GM23338 (cell line): ENCODE measurements around the gene TSC22D1. TPM values are rescaled to one million over a fixed set of nuclear protein-coding genes. Genes with fewer than 3 reads are reported as not detected.

Source experiments
- ATAC-seq: fragments of 200-7000 bp; cut with Tn5 transposase; 3 replicates; pipeline ENCODE4 v1.9.1; 2020
- DNase-seq: peaks from one replicate; pipeline ENCODE4 v3.0.0-alpha.2; 2015; ENCODE audit warnings: low spot score
- H2AFZ ChIP-seq: fragments of 200-600 bp; sonication (generic); 2 replicates; pipeline ENCODE4 v1.8.0; 2016; ENCODE audit warnings: antibody characterized with exemption, mild to moderate bottlenecking, moderate library complexity
- H3F3A ChIP-seq: fragments of 200-600 bp; sonication (generic); replicated peaks from 2 replicates; pipeline ENCODE4 v1.8.0; 2017; ENCODE audit warnings: antibody characterized with exemption, mixed run types, low read depth
- H3K27ac ChIP-seq: fragments of 200-600 bp; sonication (generic); 2 replicates; pipeline ENCODE4 v1.6.1; 2016; ENCODE audit warnings: low read depth
- H3K27me3 ChIP-seq: fragments of 200-600 bp; sonication (generic); 2 replicates; pipeline ENCODE4 v1.8.0; 2016; ENCODE audit warnings: mild to moderate bottlenecking, mixed run types, moderate library complexity; ENCODE audit not compliant: insufficient read depth
- H3K36me3 ChIP-seq: fragments of 200-600 bp; sonication (generic); 2 replicates; pipeline ENCODE4 v1.8.0; 2016; ENCODE audit warnings: mild to moderate bottlenecking; ENCODE audit not compliant: insufficient read depth
- H3K4me1 ChIP-seq: fragments of 200-600 bp; sonication (generic); 2 replicates; pipeline ENCODE4 v1.8.0; 2016; ENCODE audit warnings: mild to moderate bottlenecking, moderate library complexity; ENCODE audit not compliant: insufficient read depth
- H3K4me2 ChIP-seq: fragments of 200-600 bp; sonication (generic); 2 replicates; pipeline ENCODE4 v1.7.1; 2017; ENCODE audit warnings: mixed run types
- H3K4me3 ChIP-seq: fragments of 200-600 bp; sonication (generic); 2 replicates; pipeline ENCODE4 v1.6.1; 2016; ENCODE audit warnings: mixed run types
- H3K79me2 ChIP-seq: fragments of 200-600 bp; sonication (generic); replicated peaks from 2 replicates; pipeline ENCODE4 v1.8.0; 2017; ENCODE audit warnings: mild to moderate bottlenecking; ENCODE audit not compliant: insufficient read depth
- H3K9me2 ChIP-seq: fragments of 200-600 bp; sonication (generic); 2 replicates; pipeline ENCODE4 v1.8.0; 2017; ENCODE audit not compliant: insufficient read depth
- H4K20me1 ChIP-seq: fragments of 200-600 bp; sonication (generic); replicated peaks from 2 replicates; pipeline ENCODE4 v1.8.0; 2017; ENCODE audit warnings: mild to moderate bottlenecking; ENCODE audit not compliant: insufficient read depth
- H3K27ac Mint-ChIP-seq: 2 replicates; pipeline ENCODE4 v1.8.0; 2020; ENCODE audit warnings: inconsistent platforms, mild to moderate bottlenecking, moderate library complexity, mixed read lengths
- H3K27me3 Mint-ChIP-seq: 3 replicates; pipeline ENCODE4 v1.8.0; 2022; ENCODE audit warnings: low read depth, mild to moderate bottlenecking, moderate library complexity, mixed read lengths, inconsistent platforms; ENCODE audit not compliant: insufficient read depth, poor library complexity
- H3K36me3 Mint-ChIP-seq: 3 replicates; pipeline ENCODE4 v1.8.0; 2021; ENCODE audit warnings: low read depth, mild to moderate bottlenecking, inconsistent platforms, moderate library complexity, mixed read lengths
- H3K4me1 Mint-ChIP-seq: 3 replicates; pipeline ENCODE4 v1.8.0; 2020; ENCODE audit warnings: mild to moderate bottlenecking, inconsistent platforms, mixed read lengths
- H3K4me3 Mint-ChIP-seq: 3 replicates; pipeline ENCODE4 v1.8.0; 2021; ENCODE audit warnings: moderate library complexity, mild to moderate bottlenecking, inconsistent platforms, mixed read lengths
- H3K9me3 Mint-ChIP-seq: 3 replicates; pipeline ENCODE4 v1.8.0; 2020; ENCODE audit warnings: moderate library complexity, mild to moderate bottlenecking, inconsistent platforms, mixed read lengths
- EZH2 ChIP-seq: fragments of 200-600 bp; sonication (generic); IDR thresholded peaks from one replicate; pipeline ENCODE4 v1.8.0; 2017; ENCODE audit warnings: antibody characterized with exemption, mild to moderate bottlenecking, low read depth; ENCODE audit not compliant: unreplicated experiment
- JUNB ChIP-seq: IDR thresholded peaks from one replicate; pipeline ENCODE4 v1.6.1; 2016; ENCODE audit warnings: antibody characterized with exemption; ENCODE audit not compliant: unreplicated experiment
- NANOG ChIP-seq: IDR thresholded peaks from 2 replicates; pipeline ENCODE4 v1.6.1; 2016; ENCODE audit warnings: antibody characterized with exemption, borderline replicate concordance
- POLR2AphosphoS5 ChIP-seq: IDR thresholded peaks from 2 replicates; pipeline ENCODE4 v1.6.1; 2016; ENCODE audit warnings: antibody characterized with exemption, low read depth
- STAT1 ChIP-seq: IDR thresholded peaks from one replicate; pipeline ENCODE4 v1.6.1; 2016; ENCODE audit warnings: antibody characterized with exemption; ENCODE audit not compliant: unreplicated experiment
- ZNF114 ChIP-seq: fragments of 250-450 bp; sonication (Bioruptor Pico); IDR thresholded peaks from 2 replicates; pipeline ENCODE4 v1.5.0; 2020; ENCODE audit warnings: mild to moderate bottlenecking, moderate library complexity
- ZNF331 ChIP-seq: fragments of 250-450 bp; sonication (Bioruptor Pico); IDR thresholded peaks from 2 replicates; pipeline ENCODE4 v1.5.0; 2020; ENCODE audit warnings: low read depth, mild to moderate bottlenecking, moderate library complexity
- ZNF462 ChIP-seq: fragments of 250-450 bp; sonication (Bioruptor Pico); IDR thresholded peaks from 2 replicates; pipeline ENCODE4 v1.5.0; 2020; ENCODE audit warnings: mild to moderate bottlenecking, moderate library complexity
- polyA plus RNA-seq: library from polyadenylated mRNA; unstranded; fragments of >200 nt; fragmentation: Nextera tagmentation; extraction: Ambion mirVana; gene quantifications from 2 replicates; pipeline ENCODE4 v1.2.1, GENCODE V29; 2016
- total RNA-seq: library from RNA; depleted of rRNA; stranded (reverse); fragments of >200 nt; shearing (Covaris generic); gene quantifications from 2 replicates; pipeline ENCODE4 v1.2.3, GENCODE V29; 2014

TSC22D1 gene
- total and polyA plus RNA-seq, 2 experiments from 2014 or later = 58.5 to 114 TPM

GRCh38 chr13:44429311-44429710, 146.8 kb downstream of the TSC22D1 start (continued):
- TF ChIP-seq ZNF462 (CRISPR knock-in tag) (no peak), STAT1 (no peak), POLR2AphosphoS5 (no peak), ZNF331 (CRISPR knock-in tag) (no peak), NANOG (no peak), EZH2 (no peak), ZNF114 (CRISPR knock-in tag) (no peak)

GRCh38 chr13:44426461-44426860, 149.7 kb downstream of the TSC22D1 start:
- no peaks in the 10 kb centered on the region for H3K27me3 ChIP-seq
- H3K27ac ChIP-seq = no peak overlapping the region
- H3K9me3 Mint-ChIP-seq = no peaks in the 10 kb centered on the region
- no peaks in the 10 kb centered on the region for H3K79me2 ChIP-seq
- H3K27ac Mint-ChIP-seq = no peak overlapping the region
- DNase-seq = no peak
- peaks cover 4% of the 10 kb centered on the region; the same call in 2 of the 3 replicates for H3K36me3 Mint-ChIP-seq
- no peaks in the 10 kb centered on the region for H3K4me1 ChIP-seq
- no peaks in the 10 kb centered on the region for H4K20me1 ChIP-seq
- H3K27me3 Mint-ChIP-seq = peaks cover 3% of the 10 kb centered on the region
- no peak for ATAC-seq
- H3K9me2 ChIP-seq = no peaks in the 10 kb centered on the region; the same call in 1 of the 2 replicates
- H2AFZ ChIP-seq = no peak overlapping the region
- no peak overlapping the region for H3K4me3 ChIP-seq
- no peak overlapping the region for H3K4me3 Mint-ChIP-seq
- no peak for TF ChIP-seq JUNB
- no peak overlapping the region for H3K4me2 ChIP-seq
- H3F3A ChIP-seq = no peaks in the 10 kb centered on the region
- H3K36me3 ChIP-seq = no peaks in the 10 kb centered on the region
- no peaks in the 10 kb centered on the region; the same call in 1 of the 3 replicates for H3K4me1 Mint-ChIP-seq
